IPS-11a (cell line): ENCODE measurements around the gene KIAA0586.
"Not testable (repeated sequence)": the region's sequence is repeated elsewhere in the genome, so short reads cannot be mapped to it uniquely, and the experiment has no call there.

ENCODE experiments used
- H3K4me3 ChIP-seq: one replicate; pipeline ENCODE4 v1.5.1; 2013; ENCODE audit warnings: low read depth, low read length, control low read depth

Gene KIAA0586

DNA sequence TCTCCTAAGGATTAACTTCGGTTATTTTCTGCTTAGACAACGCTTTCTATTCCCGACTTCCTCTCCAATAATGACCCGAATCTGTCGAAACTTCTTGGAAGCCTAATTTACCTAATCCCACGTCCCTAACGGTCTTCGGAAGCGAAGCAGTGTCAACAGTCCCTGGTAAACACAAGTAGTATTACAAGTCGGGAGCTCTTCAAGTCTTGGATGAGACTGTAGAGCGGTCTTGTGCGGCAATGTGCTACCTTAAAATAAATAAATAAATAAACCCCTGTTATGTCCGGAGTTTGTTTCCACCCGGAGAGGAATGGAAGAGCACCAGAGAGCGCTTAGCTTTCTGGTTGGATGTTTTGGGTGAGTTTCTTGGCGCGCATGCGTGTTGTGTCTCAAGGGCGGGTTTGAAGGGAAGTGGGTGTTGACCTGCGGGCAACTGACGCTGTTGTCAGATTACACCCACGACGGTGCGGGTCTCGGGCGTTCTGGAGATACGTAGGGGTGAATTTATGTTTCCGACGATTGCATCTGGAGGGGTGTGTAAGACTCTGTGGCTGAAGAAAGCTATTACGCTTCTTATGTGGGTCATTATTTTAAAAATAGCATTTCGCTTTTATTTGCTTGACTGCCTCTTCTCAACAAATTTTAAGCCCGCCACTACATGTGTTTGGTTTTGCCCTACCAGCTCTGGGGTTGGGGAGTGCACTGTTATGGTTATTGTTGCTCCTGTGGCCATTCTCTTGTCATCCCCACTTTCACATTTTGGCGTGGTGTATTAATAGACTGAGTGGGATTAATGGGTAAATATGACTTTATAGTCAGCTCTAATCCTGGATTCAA lies at the start of gene KIAA0586, which contains the start of gene TIMM9:
TSS of gene KIAA0586 (plus strand) at position 439 of the 837 bp plus-strand sequence. CDS start 546 bp downstream, outside the sequence.
TSS of gene TIMM9 (minus strand) at position 251 of the 837 bp plus-strand sequence. CDS start 15,586 bp downstream, outside the sequence.
- peak within 1 kb of the TSS; percentile 92 for H3K4me3 ChIP-seq

DNA sequence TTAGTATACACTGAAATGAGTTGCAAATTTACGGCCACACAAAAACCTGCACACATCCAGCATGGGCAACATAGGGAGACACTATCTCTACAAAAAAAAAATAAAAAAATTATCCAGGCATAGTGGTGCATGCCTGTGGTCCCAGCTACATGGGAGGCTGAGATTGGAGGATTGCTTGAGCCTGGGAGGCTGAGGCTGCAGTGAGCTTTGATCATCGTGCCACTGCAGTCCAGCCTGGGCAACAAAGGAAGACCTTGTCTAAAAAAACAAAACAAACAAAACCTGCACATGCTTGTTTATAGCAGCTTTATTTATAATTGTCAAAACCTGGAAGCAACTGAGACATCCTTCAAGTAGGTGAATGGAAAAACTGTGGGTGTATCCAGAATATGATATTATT lies 36.7 kb upstream of the KIAA0586 start:
- no peak overlapping the region for H3K4me3 ChIP-seq

DNA sequence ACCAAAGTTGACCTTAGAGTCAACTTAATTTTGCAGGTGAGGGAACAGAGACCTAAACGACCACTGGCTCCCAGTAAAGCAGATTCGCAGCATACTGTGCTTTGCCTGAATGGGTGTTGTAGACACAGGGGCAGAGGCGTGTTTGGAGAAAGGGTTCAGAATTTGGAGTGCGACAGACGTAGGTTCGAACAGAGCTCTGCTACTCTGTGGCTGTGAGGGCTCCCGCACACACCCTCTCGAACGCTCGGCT lies 32.0 kb upstream of the KIAA0586 start:
- peak overlapping the region; percentile 53 for H3K4me3 ChIP-seq

DNA sequence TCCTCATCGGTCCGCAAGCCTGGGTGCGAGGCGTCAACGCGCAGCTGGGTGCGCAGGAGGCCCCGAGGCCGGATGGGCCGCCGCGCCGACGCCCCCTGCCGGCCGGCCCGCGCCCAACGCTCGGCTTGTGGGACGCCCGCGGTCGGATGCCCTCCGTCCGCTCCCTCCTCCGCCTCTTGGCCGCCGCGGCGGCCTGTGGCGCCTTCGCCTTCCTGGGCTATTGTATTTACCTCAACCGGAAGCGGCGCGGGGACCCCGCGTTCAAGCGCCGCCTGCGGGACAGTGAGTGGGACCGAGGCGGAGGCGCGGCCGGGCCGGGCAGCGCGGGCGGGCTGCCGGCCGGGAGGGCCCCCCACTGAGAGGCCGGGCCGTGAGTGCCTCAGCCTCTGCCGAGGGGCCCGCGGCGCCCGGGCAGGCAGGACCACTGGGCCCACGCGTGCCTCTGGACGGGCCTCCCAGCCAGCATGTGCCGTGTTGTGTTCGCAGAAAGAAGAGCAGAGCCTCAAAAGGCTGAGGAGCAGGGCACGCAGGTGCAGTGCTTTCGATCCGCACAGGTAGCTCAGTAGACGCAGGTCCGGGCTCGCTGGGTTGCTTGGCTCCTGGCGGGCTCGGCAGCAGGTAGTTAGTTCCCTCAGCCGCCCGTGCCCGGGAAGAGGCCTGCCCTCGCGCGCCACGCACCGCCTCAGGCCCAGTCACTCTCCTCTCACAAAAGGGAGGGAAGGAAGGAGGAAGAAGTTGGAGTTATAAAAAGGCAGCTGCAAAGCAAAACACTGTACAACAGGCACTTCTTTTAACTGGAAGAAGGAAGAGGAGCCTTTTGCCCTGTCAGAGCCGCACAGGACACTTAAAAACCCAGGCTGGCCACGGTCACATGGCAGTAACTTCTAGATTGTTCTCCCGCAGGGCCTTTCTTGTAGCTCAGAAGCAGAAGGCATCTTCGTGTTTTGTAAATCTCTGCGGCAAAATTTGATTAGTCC lies 31.4 kb upstream of the KIAA0586 start, which contains the start of gene TOMM20L:
TSS of gene TOMM20L (plus strand) at position 119 of the 977 bp plus-strand sequence. CDS start at position 147, 28 bp downstream.
- H3K4me3 ChIP-seq = peak within 1 kb of the TSS; percentile 73

DNA sequence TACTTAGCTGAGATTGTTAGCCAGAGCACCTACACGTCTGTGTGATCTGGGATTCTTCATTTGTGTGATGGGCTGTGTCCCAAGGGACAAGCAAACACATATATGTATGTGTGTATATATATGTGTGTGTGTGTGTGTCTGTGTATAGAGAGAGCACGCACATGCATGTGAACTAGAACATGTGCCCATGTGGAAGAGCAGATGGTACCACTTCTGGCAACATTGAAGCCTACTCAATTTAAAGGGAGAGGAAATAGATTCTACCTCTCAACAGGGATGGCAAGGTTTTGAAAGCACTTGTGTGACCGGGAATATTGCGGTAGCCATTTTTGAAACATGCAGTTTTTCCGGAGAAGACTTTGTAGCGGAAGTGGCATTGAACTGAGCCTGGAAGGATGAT lies 30.4 kb upstream of the KIAA0586 start:
- H3K4me3 ChIP-seq = no peak overlapping the region

DNA sequence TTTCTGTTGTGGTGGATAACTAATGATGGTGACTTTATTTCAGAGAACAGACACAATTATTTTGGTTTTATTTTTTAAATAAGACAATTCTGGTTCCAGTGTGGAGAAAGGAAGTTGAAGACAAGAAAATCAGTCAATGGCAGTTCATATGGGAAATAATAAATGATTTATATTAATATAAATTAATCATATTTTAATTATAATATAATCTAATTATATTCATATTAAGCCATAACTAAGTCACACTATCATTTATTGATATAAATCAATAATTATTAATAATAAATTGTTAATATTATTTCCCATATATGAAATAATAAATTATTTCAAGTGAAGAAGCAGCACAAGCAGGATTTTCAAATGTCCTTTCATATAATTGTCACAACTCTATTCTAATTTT lies 29.0 kb upstream of the KIAA0586 start:
- H3K4me3 ChIP-seq = no peak overlapping the region

DNA sequence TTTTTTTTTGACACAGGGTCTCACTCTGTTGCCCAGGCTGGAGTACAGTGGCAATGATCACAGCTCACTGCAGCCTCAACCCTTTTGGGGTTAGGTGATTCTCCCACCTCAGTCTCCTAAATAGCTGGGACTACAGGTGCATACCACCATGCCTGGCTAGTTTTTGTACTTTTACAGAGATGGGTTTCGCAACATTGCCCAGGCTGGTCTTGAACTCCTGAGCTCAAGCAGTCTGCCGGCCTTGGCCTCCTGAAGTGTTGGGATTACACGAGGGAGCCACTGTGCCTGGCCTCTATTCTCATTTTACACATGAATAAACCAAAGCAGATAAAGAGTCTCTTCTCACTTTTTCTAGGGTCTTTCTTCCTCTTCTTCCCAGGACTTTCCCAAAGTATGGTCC lies 28.6 kb upstream of the KIAA0586 start:
- H3K4me3 ChIP-seq = no peak overlapping the region

DNA sequence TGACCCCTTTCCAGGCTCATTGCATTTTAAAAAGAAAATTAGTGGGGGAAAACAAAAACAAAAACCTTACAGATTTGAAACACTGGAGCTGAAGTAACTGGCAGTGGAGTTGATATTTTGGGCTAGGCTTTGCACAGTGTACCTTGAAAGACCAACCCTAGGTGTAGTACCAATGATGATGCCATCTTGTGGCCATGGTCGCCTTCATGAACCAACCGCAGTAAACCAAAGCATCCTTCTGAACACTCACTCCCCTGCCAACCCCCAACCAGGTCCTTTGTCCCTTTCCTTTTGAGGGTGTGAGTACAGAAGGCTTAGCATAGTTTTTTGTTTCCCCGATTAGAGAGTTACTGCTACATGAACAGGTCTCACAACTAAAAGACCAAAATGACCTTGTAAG lies 25.9 kb upstream of the KIAA0586 start:
- H3K4me3 ChIP-seq = no peak overlapping the region

DNA sequence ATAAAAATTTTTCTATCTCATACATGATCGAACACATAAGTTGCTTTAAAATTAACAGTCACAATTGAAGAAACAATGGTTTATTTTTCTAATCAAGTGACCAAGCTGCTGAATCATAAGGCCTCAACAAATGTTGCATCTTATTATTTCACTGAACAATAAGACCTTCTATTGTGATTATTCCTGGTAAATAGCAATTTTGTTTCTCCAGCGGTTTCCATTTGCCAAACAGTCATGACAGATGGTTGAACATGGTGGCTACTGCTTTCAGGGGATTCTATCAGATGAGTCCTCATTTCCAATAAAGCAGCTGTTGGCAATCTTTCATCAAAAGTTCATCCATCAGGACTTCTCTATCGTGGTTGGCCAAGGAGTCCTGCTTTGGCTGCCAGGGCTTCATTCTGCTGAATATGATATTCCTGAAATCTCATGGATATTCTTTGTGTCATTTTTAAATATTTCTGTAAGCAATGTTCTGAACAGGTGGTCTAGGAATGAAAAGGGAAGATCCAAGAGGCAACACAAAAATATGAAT lies 18.8 kb upstream of the KIAA0586 start:
- H3K4me3 ChIP-seq = no peak overlapping the region

DNA sequence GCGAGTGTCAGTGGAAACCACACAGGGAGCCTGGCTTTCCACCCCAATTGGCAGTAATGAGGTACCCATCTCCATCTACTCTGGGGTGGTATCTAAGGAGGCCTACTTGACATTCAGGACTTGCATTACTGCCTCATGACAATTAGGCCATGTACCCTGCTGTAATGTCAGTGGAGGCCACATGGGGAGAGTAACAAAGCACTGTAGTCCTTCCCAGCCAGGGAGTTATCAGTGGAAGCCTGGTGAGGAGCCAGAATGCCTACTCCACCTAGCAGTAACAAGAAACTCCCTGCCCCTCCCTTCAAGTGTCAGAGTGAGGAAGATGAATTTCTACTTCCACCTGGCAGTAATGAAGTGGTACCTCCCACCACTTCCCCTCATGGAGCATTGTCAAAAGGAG lies 12.7 kb upstream of the KIAA0586 start:
- H3K4me3 ChIP-seq = no peak overlapping the region

DNA sequence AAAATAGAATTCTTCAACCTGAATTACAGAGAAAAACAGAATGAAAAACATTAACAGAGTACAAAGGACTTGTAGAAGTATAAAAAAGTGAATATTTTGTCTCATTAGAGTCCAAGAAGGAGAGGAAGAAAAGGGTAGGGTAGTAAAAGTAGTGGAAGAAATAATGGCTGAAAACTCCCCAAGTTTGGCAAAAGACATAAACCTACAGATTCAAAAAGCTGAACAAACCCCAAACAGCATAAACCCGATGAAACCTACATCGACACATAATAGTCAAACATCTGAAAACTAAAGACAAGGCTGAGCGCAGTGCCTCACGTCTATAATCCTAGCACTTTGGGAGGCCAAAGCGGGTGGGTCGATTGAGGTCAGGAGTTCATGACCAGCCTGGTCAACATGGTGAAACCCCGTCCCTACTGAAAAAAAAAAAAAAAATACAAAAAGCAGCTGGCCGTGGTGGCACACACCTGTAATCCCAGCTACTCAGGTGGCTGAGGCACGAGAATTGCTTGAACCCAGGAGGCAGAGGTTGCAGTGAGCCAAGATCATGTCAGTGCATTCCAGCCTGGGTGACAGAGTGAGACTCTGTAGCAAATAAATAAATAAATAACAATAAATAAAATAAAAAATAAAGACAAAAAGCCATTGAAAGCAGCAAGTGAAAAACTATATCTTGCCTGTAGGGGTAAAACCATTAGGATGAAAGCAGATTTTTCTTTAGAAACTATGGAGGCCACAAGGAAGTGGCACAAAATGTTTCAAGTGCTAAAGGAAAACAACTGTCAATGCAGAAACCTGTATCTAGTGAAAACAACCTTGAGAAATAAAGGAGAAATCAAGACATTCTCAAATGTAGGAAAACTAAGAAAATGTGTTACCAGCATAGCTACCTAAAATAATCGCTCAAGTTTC lies 11.6 kb upstream of the KIAA0586 start:
- no peak overlapping the region for H3K4me3 ChIP-seq

DNA sequence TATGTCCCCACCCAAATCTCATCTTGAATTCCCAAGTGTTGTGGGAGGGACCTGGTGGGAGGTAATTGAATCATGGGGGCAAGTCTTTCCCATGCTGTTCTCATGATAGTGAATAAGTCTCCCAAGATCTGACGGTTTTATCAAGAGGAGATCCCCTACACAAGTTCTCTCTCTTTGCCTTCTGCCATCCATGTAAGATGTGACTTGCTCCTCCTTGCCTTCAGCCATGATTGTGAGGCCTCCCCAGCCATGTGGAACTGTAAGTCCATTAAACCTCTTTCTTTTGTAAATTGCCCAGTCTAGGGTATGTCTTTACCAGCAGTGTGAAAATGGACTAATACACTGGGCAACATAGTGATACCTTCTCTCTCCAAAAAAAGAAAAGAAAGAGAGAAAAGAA lies 10.6 kb upstream of the KIAA0586 start:
- not testable (repeated sequence) for H3K4me3 ChIP-seq

DNA sequence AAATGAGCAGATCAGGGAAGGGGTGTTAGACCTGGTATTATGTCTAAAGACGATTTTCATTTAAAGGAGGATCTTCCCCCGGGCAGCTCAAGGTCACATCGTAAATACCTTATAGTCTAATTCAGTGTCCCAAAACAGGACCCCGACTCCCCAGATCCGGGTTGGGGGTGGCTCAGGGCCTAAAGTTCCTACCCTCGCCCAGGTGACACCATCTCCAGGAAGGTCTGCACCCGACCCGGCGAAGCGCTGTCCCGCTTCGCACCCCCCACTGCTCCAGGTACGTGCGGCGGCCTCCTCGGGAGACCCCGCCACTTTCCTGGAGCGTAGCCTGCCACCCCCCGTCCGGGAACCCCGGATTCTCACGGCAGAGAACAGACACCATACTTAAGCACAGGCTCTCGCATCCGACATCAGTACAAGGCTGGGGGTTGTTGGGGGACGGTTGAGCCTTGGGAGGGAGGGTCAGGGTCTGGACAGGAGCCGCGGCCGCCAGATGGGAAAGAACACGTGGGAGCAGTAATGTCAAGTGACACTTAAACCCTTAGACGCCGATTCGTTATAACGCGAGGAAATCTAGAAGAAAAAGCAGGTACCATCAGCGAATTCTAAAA lies 744 bp upstream of the KIAA0586 start:
- H3K4me3 ChIP-seq = peak overlapping the region; percentile 92

DNA sequence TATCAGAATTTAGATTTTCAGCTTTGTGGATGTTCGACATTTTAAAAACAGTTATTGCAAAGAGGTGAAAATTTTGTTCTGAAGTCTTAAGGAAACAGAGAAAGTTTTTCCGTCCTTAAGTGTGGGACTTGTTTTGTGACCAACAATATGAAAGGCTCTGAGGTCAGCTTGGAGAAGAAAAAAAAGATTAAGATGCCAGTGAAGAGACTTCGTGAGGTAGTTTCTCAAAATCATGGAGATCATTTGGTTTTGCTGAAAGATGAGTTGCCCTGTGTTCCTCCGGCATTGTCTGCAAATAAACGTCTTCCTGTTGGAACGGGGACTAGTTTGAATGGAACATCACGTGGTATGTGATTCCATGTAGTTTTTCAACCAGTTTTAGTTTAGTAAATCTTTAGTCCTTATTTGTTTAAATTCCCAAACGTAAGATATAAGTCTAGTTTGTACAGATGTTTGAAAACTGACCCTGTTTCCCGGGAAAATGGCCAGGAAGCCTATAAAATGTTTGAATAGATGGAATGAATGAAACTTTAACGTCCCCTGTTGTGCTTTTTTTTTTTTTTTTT lies 682 bp downstream of the KIAA0586 start:
- peak overlapping the region; percentile 92 for H3K4me3 ChIP-seq

DNA sequence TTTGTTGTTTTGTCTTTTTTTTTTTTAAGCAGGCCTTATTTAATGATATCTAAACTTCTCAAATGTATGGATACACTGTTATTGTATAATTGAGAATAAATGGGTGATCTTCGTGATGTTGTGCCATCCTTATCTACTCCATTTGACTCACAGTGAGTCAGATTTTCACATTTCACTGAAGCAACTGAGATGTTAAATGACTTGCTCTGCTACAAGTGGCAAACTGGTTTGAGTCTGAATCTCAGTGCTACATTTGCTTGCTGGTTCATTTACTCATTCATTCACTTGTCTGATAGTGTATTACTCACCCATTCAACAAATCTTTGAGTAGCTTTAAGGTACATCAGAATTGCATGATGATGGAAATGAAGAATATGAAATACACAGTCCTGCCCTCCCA lies 2.6 kb downstream of the KIAA0586 start:
- H3K4me3 ChIP-seq = no peak overlapping the region

DNA sequence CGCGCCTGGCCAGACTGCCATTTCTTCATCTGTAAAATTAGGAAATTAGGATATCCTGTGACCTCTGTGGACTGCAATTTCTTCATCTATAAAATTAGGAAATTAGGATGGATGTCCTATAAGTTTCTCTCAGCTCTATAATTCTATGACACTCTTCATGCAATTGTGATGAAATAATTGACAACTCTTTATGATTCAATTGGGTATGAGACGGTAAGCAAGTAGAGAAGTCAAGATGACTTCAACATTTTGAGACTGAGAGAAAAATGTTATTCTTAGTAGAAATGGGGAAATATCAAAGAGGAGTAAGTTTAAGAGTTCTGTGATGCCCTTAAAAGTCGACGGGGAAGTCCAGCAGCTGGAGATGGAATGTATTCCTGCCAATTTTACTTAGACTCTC lies 12.0 kb downstream of the KIAA0586 start:
- no peak overlapping the region for H3K4me3 ChIP-seq

DNA sequence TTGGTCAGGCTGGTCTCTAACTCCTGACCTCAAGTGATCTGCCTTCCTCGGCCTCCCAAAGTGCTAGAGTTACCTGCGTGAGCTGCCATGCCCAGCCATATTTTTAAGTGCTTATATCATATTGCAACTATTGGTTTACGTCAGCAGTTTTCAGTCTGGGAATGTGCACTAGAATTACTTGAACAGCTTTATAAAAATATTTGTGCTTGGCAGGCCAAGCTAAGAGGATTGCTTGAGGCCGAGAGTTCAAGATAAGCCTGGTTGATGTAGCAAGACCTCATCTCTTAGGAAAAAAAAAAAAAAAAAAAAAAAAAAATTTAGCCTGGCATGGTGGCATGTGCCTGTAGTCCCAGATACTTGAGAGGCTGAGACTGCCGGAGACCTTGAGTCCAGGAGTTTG lies 17.1 kb downstream of the KIAA0586 start:
- no peak overlapping the region for H3K4me3 ChIP-seq

DNA sequence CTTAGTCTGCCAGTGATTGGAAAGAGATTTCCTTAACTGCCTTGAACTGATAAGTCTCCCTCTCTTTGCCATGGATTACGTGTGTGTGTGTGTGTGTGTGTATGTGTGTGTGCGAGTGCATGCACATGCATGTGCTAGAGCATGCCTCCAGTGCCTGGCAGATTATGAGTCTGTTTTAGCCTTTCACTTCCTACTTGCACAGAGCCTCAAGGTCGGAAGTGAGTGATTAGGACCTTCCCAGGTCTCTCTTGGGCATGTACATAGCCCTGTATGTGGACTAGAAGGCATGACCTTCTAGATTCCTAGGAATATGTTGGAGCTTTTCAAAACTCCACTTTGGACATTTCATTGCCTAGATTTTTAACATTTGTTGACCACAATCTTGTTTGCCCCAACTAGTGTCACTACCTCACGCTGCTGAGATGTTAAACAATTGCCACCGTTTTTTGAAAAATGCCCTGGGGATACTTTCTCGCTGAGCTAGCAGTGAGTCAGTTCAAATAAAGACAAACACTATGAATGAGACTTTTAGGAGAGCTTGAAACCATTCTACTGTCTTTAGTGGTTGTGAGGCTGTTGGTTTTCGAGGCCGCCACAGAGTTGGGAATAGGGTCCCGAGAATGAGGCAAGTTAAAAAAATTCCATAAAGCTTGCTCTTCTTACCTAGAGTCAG lies 28.2 kb downstream of the KIAA0586 start:
- H3K4me3 ChIP-seq = no peak overlapping the region

DNA sequence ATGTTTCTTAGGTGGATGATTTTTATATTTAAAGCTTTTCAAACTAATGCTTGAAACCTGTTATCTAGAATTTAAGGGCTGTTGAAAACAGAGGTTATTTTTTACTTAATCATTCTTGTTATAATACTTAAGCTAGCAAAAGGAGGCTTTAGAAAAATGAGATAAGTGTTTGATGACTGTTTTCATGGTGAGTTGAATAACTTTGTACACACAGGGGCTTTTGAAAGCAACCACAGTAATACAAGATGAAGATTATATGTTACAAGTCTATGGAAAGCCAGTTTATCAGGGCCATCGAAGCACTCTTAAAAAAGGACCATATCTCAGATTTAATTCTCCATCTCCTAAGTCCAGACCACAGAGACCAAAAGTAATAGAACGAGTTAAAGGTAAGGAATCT lies 33.3 kb downstream of the KIAA0586 start:
- H3K4me3 ChIP-seq = no peak overlapping the region
